ENCODE measurements around the gene HMX3. TPM values are rescaled to one million over a fixed set of nuclear protein-coding genes. Genes with fewer than 3 reads are reported as not detected.

The HMX3 gene
- total and polyA plus RNA-seq, 9 donors = 0.23 TPM; not detected in 8

GRCh38 chr10:123136221-123136805 lies 543 bp downstream of the HMX3 start:
- 0 to 3% (median 2%) methylated on average over 58 to 59 of the region's 59 CpGs for WGBS, 3 donors
- no peak overlapping the region for H3K4me3 ChIP-seq
- no peaks in the 10 kb centered on the region for H3K36me3 ChIP-seq
- H3K4me1 ChIP-seq (ENCODE audit: insufficient read depth) = peaks cover 15% of the 10 kb centered on the region
- no peak overlapping the region for H3K27ac ChIP-seq
- H3K9me3 ChIP-seq = no peaks in the 10 kb centered on the region
- H3K27me3 ChIP-seq = peaks cover 18% of the 10 kb centered on the region
- intact Hi-C loops (cut with DNase I) = loop anchor here in 2 of 4 donors (10.0 kb wide), 2 partner anchors 418 to 828 kb away; no protein-coding TSS in a partner anchor
- TF ChIP-seq EP300 (IDR thresholded peaks at IDR 0.05) (no peak), POLR2A (IDR thresholded peaks at IDR 0.05) (no peak), CTCF (IDR thresholded peaks at IDR 0.05) (no peak)
- DNase-seq = no peak

GRCh38 chr10:123136806-123137642 lies 1.3 kb downstream of the HMX3 start:
- H3K4me3 ChIP-seq = no peak overlapping the region
- DNase-seq = no peak
- H3K27me3 ChIP-seq = peaks cover 20% of the 10 kb centered on the region
- H3K4me1 ChIP-seq (ENCODE audit: insufficient read depth) = peaks cover 15% of the 10 kb centered on the region
- H3K27ac ChIP-seq = no peak overlapping the region
- no peaks in the 10 kb centered on the region for H3K9me3 ChIP-seq
- no peaks in the 10 kb centered on the region for H3K36me3 ChIP-seq
- intact Hi-C loops (cut with DNase I) = loop anchor here in 2 of 4 donors (10.0 kb wide), 2 partner anchors 418 to 828 kb away; no protein-coding TSS in a partner anchor
- WGBS, 3 donors = 1 to 2% (median 2%) methylated on average over 67 to 83 of the region's 83 CpGs
- TF ChIP-seq POLR2A (IDR thresholded peaks at IDR 0.05) (no peak), EP300 (IDR thresholded peaks at IDR 0.05) (no peak), CTCF (IDR thresholded peaks at IDR 0.05) (no peak)

- H3K4me1 ChIP-seq (ENCODE audit: insufficient read depth) = peaks cover 12% of the 10 kb centered on the region
- no peaks in the 10 kb centered on the region for H3K9me3 ChIP-seq
- H3K36me3 ChIP-seq = no peaks in the 10 kb centered on the region
- no peak overlapping the region for H3K27ac ChIP-seq
- DNase-seq = no peak
- peaks cover 22% of the 10 kb centered on the region for H3K27me3 ChIP-seq
- WGBS, 3 donors = 5 to 12% (median 8%) methylated on average over 7 of the region's 7 CpGs
- no peak overlapping the region for H3K4me3 ChIP-seq
- intact Hi-C loops (cut with DNase I) = loop anchor here in 2 of 4 donors (10.0 kb wide), 2 partner anchors 416 to 826 kb away; no protein-coding TSS in a partner anchor
- no peak for TF ChIP-seq POLR2A (IDR thresholded peaks at IDR 0.05)
- TF ChIP-seq CTCF (IDR thresholded peaks at IDR 0.05) = no peak
- TF ChIP-seq EP300 (IDR thresholded peaks at IDR 0.05) = no peak
Measured at GRCh38 chr10:123139165-123139520, 3.4 kb downstream of the HMX3 start.

GRCh38 chr10:123139521-123140163 lies 3.9 kb downstream of the HMX3 start:
- Histone ChIP-seq H3K36me3 (no peaks in the 10 kb centered on the region), H3K4me1 (ENCODE audit: insufficient read depth) (peaks cover 12% of the 10 kb centered on the region), H3K9me3 (no peaks in the 10 kb centered on the region), H3K4me3 (no peak overlapping the region), H3K27ac (no peak overlapping the region), H3K27me3 (peaks cover 22% of the 10 kb centered on the region)
- TF ChIP-seq POLR2A (IDR thresholded peaks at IDR 0.05) (no peak), EP300 (IDR thresholded peaks at IDR 0.05) (no peak), CTCF (IDR thresholded peaks at IDR 0.05) (no peak)
- WGBS, 3 donors = 4 to 6% (median 4%) methylated on average over 32 of the region's 32 CpGs
- intact Hi-C loops (cut with DNase I) = loop anchor here in 2 of 4 donors (10.0 kb wide), 2 partner anchors 415 to 825 kb away; no protein-coding TSS in a partner anchor
- no peak for DNase-seq

Data from ovary (tissue), 9 donors.